Activated CD8-positive, alpha-beta memory T cell treated with anti-CD3 and anti-CD28 coated beads for 36 hours (primary cell): ENCODE results near the gene ZNF439. TPM values are rescaled to one million over a fixed set of nuclear protein-coding genes. Genes with fewer than 3 reads are reported as not detected.
"Not testable (repeated sequence)": the region's sequence is repeated elsewhere in the genome, so short reads cannot be mapped to it uniquely, and the experiment has no call there.

Source experiments
- CTCF ChIA-PET: fragments of 350-600 bp; sonication (Branson Sonifier 250); formaldehyde crosslinking; loops from one replicate; lab custom pipeline; 2021; ENCODE audit warnings: antibody characterized with exemption; lab: Charles Lee
- POLR2A ChIA-PET: fragments of 350-600 bp; sonication (Branson Sonifier 250); formaldehyde crosslinking; loops from one replicate; lab custom pipeline; 2021; ENCODE audit warnings: antibody characterized with exemption; lab: Charles Lee
- total RNA-seq, 2 experiments: library from RNA; stranded (reverse); gene quantifications; one replicate each; pipeline ENCODE4 v1.2.3, GENCODE V29; 2021

ZNF439 gene
- total RNA-seq, 2 experiments from 2014 or later: 6.0 to 6.8 TPM

DNA sequence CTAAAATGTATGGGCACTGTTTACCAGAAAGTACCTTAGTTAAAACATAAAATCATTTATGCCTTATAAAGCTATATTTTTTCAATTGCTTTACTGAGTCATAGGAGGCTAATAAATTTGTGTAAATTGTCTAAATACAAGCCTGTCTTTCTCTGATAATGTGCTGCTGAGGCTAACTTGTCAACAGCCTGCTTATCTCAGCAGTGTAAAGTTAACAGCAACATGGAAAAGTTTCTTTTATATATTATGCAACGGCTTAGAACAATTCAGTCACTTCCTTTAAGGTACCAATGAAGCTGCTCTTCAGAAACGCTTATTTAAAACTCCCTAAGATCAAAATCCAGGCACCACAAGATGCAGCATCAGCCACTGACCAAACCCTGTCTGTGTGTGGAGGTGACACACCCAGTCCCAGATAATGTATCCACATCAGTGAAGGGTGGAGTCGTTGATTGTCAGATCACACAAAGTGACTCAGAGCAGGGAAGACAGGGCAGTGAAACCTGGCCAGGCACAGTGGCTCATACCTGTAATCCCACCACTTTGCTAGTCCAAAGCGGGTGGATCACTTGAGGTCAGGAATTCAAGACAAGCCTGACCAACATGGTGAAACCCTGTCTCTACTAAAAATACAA lies 66.0 kb downstream of the ZNF439 start:
- POLR2A ChIA-PET, CTCF ChIA-PET: not testable (repeated sequence)

Other genes starting within 250 kb of the ZNF439 start
- gene ZNF823, start 109.8 kb upstream of the ZNF439 start, total RNA-seq: 1 to 10 TPM; 4.1 to 4.7 TPM
- 1 to 10 TPM; 4.7 to 5.4 TPM for gene ZNF441, start 81.7 kb upstream of the ZNF439 start, total RNA-seq
- under 1 TPM; 0.80 to 0.89 TPM for gene ZNF491, start 50.2 kb upstream of the ZNF439 start, total RNA-seq
- 1 to 10 TPM; 7.0 to 7.4 TPM for gene ZNF440, start 34.5 kb upstream of the ZNF439 start, total RNA-seq
- 1 to 10 TPM; 1.8 to 3.0 TPM for gene ZNF69, start 39.1 kb downstream of the ZNF439 start, total RNA-seq
- 10 to 100 TPM in 1 of 2 experiments, 1 to 10 TPM in 1; 9.1 to 10.7 TPM for gene ZNF700, start 76.4 kb downstream of the ZNF439 start, total RNA-seq
- 1 to 10 TPM in 1 of 2 experiments, under 1 TPM in 1; 0.80 to 1.0 TPM for gene ZNF763, start 116.3 kb downstream of the ZNF439 start, total RNA-seq
- under 1 TPM; 0.65 to 0.74 TPM for gene ZNF433, start 187.0 kb downstream of the ZNF439 start, total RNA-seq
- under 1 TPM; 0.59 to 0.65 TPM for gene ZNF878, start 204.2 kb downstream of the ZNF439 start, total RNA-seq
- 1 to 10 TPM; 3.0 to 3.3 TPM for gene ZNF844, start 216.0 kb downstream of the ZNF439 start, total RNA-seq